ENCODE measurements around the gene EFCAB10. TPM values are rescaled to one million over a fixed set of nuclear protein-coding genes. Genes with fewer than 3 reads are reported as not detected.
A peak's percentile ranks its signal among the peaks of the same experiment; 100 is the strongest.

EFCAB10 gene
- total and polyA plus RNA-seq, 5 donors: not detected

DNA sequence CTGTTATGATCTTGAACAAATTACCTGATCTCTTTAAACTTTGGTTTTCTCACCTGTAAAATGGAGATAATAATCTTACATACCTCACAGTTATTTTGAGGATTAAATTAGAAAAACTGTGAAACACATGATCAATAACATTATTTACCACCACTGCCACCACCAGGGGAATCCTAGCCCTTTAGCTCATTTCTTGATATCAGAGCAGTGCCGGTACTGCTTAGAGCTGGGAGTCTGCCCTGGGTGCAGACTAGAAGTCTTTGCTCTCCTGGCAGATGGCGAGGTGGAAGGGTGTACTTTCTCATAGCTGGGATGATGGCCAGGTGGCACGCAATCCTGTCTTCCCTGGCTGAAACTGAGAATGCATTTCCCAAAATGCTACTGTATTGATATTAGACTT is 12.7 kb upstream of the EFCAB10 start:
- intact Hi-C loops (cut with DNase I): no loop called here
- Histone ChIP-seq H3K27ac (ENCODE audit: low read length) (no peak overlapping the region), H3K27me3 (ENCODE audit: control insufficient read depth, insufficient read depth) (no peaks in the 10 kb centered on the region), H3K4me3 (ENCODE audit: low read length) (no peak overlapping the region), H3K9me3 (ENCODE audit: control insufficient read depth, low read length) (no peaks in the 10 kb centered on the region), H3K4me1 (ENCODE audit: control insufficient read depth, insufficient read depth, low read length) (no peaks in the 10 kb centered on the region)
- whole genome bisulfite sequencing: 43% methylated on average over 3 of the region's 3 CpGs
- DNase-seq (no peak), ATAC-seq (peak in 1 of 2 donors; percentile 34)

GRCh38 chr7:105591522-105591921 is 10.2 kb upstream of the EFCAB10 start:
- Histone ChIP-seq H3K27ac (ENCODE audit: low read length) (no peak overlapping the region), H3K27me3 (ENCODE audit: control insufficient read depth, insufficient read depth) (no peaks in the 10 kb centered on the region), H3K9me3 (ENCODE audit: control insufficient read depth, low read length) (no peaks in the 10 kb centered on the region), H3K4me1 (ENCODE audit: control insufficient read depth, insufficient read depth, low read length) (no peaks in the 10 kb centered on the region), H3K4me3 (ENCODE audit: low read length) (no peak overlapping the region)
- intact Hi-C loops (cut with DNase I): no loop called here
- ATAC-seq (no peak), DNase-seq (no peak)
- WGBS: 66% methylated on average over 2 of the region's 2 CpGs

- no peaks in the 10 kb centered on the region for H3K4me1 ChIP-seq (ENCODE audit: control insufficient read depth, insufficient read depth, low read length)
- whole genome bisulfite sequencing: 91% methylated on average over 5 of the region's 5 CpGs
- H3K9me3 ChIP-seq (ENCODE audit: control insufficient read depth, low read length): no peaks in the 10 kb centered on the region
- ATAC-seq (no peak), DNase-seq (no peak)
- no peak overlapping the region for H3K27ac ChIP-seq (ENCODE audit: low read length)
- H3K4me3 ChIP-seq (ENCODE audit: low read length): no peak overlapping the region
- intact Hi-C loops (cut with DNase I): no loop called here
- no peaks in the 10 kb centered on the region for H3K27me3 ChIP-seq (ENCODE audit: control insufficient read depth, insufficient read depth)
These were observed 9.5 kb upstream of the EFCAB10 start for GRCh38 chr7:105590793-105591192.

DNA sequence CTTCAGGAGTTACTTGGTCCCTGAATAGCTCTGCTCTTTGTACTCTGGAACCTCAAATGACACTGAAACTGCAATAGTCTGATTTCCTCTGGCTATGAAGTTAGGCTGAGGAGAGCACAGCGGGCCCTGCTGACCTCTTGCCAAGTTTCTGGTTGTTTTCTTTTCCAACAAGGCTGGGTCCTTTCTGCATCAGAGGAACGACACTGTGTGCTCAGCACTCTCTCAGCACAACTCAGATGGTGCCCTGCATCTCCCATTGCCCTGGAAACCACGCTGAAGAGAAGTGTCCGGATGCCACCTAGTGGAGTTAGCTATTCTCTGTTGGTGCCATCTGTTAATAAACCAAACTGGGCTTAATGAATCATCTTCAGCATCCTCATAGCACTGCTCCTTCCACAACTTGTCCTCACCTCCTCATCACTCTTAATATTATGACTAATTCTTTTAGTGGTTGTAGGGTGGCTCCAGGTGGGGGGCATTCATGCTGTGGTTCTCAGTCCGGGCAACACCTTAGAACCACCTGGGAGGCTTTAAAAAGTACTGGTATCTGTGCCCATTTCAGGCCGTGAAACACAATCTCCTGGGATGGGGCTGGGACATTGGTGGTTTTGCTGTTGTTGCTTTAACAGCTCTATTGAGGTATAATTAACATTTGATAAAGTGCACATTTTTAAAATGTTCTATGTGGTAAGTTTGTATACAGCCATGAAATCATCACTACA is 8.2 kb upstream of the EFCAB10 start:
- intact Hi-C loops (cut with DNase I): no loop called here
- Histone ChIP-seq H3K4me3 (ENCODE audit: low read length) (no peak overlapping the region), H3K4me1 (ENCODE audit: control insufficient read depth, insufficient read depth, low read length) (no peaks in the 10 kb centered on the region), H3K27me3 (ENCODE audit: control insufficient read depth, insufficient read depth) (no peaks in the 10 kb centered on the region), H3K27ac (ENCODE audit: low read length) (no peak overlapping the region), H3K9me3 (ENCODE audit: control insufficient read depth, low read length) (no peaks in the 10 kb centered on the region)
- ATAC-seq: peak; percentile 87 to 89
- 36% methylated on average over 6 of the region's 6 CpGs for WGBS
- peak; percentile 52 to 68 (median 62) for DNase-seq

GRCh38 chr7:105587909-105588635 is 6.8 kb upstream of the EFCAB10 start:
- 69% methylated on average over 12 of the region's 12 CpGs for WGBS
- ATAC-seq: no peak
- Histone ChIP-seq H3K4me3 (ENCODE audit: low read length) (no peak overlapping the region), H3K9me3 (ENCODE audit: control insufficient read depth, low read length) (no peaks in the 10 kb centered on the region), H3K27me3 (ENCODE audit: control insufficient read depth, insufficient read depth) (no peaks in the 10 kb centered on the region), H3K4me1 (ENCODE audit: control insufficient read depth, insufficient read depth, low read length) (no peaks in the 10 kb centered on the region), H3K27ac (ENCODE audit: low read length) (no peak overlapping the region)
- intact Hi-C loops (cut with DNase I): no loop called here
- DNase-seq: no peak

GRCh38 chr7:105585850-105586500 is 4.7 kb upstream of the EFCAB10 start:
- no peak for DNase-seq
- Histone ChIP-seq H3K27me3 (ENCODE audit: control insufficient read depth, insufficient read depth) (no peaks in the 10 kb centered on the region), H3K27ac (ENCODE audit: low read length) (no peak overlapping the region), H3K4me1 (ENCODE audit: control insufficient read depth, insufficient read depth, low read length) (peaks cover 4% of the 10 kb centered on the region), H3K9me3 (ENCODE audit: control insufficient read depth, low read length) (no peaks in the 10 kb centered on the region), H3K4me3 (ENCODE audit: low read length) (no peak overlapping the region)
- intact Hi-C loops (cut with DNase I): no loop called here
- WGBS: 83% methylated on average over 2 of the region's 2 CpGs
- no peak for ATAC-seq

DNA sequence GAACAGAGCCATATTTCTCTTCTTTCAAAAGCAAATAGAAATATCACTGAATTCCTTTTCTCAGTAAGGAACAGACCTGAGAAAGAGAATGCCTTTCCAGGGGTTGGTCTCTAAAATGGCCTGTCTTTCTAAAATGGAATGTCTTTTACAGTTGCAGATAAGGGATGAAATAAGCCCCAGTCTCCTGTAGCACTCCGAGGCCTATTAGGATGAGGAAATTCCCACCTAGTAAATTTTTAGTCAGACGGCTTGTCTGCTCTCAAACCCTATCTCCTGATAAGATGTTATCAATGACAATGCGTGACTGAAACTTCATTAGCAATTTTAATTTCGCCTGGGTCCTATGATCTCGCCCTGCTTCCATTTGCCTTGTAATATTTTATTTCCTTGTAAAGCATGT is 2.9 kb upstream of the EFCAB10 start:
- no peak for DNase-seq
- Histone ChIP-seq H3K4me3 (ENCODE audit: low read length) (no peak overlapping the region), H3K9me3 (ENCODE audit: control insufficient read depth, low read length) (no peaks in the 10 kb centered on the region), H3K27ac (ENCODE audit: low read length) (no peak overlapping the region), H3K27me3 (ENCODE audit: control insufficient read depth, insufficient read depth) (no peaks in the 10 kb centered on the region), H3K4me1 (ENCODE audit: control insufficient read depth, insufficient read depth, low read length) (peaks cover 4% of the 10 kb centered on the region)
- 79% methylated on average over 5 of the region's 5 CpGs for WGBS
- no peak for ATAC-seq
- intact Hi-C loops (cut with DNase I): no loop called here

GRCh38 chr7:105583061-105583460 is 1.8 kb upstream of the EFCAB10 start:
- ATAC-seq: no peak
- WGBS: 74% methylated on average over 38 of the region's 39 CpGs
- intact Hi-C loops (cut with DNase I): no loop called here
- H3K27ac ChIP-seq (ENCODE audit: low read length): no peak overlapping the region
- no peaks in the 10 kb centered on the region for H3K27me3 ChIP-seq (ENCODE audit: control insufficient read depth, insufficient read depth)
- no peaks in the 10 kb centered on the region for H3K9me3 ChIP-seq (ENCODE audit: control insufficient read depth, low read length)
- no peak for DNase-seq
- H3K4me3 ChIP-seq (ENCODE audit: low read length): no peak overlapping the region
- peaks cover 4% of the 10 kb centered on the region for H3K4me1 ChIP-seq (ENCODE audit: control insufficient read depth, insufficient read depth, low read length)

DNA sequence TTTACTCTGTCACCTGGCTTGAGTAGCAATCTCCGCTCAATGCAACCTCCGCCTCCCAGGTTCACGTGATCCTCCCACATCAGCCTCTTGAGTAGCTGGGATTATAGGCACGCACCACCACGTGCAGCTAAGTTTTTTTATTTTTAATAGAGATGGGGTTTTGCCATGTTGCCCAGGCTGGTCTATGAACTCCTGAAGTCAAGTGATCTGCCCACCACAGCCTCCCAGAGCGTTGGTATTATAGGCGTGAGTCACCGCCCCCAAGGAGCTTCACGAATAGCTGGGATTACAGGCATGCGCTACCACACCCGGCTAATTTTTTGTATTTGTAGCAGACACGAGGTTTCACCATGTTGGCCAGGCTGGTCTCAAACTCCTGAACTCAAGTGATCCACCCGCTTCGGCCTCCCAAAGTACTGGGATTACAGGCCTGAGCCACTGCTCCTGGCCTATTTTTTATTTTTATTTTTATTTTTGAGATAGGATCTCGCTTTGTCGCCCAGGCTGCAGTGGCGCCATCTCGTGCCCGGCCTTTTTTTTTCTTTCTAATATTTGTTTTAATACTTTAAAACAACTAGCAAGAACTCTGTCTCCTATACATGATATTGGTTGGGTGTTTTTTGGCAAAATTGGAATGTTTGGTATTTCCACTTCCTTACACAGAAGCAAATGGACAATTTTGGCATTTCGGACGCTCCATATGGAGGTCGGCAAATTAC is 1.1 kb downstream of the EFCAB10 start:
- H3K27me3 ChIP-seq (ENCODE audit: control insufficient read depth, insufficient read depth): no peaks in the 10 kb centered on the region
- WGBS: 88% methylated on average over 22 of the region's 22 CpGs
- ATAC-seq: no peak
- DNase-seq: no peak
- peaks cover 4% of the 10 kb centered on the region for H3K4me1 ChIP-seq (ENCODE audit: control insufficient read depth, insufficient read depth, low read length)
- no peaks in the 10 kb centered on the region for H3K9me3 ChIP-seq (ENCODE audit: control insufficient read depth, low read length)
- intact Hi-C loops (cut with DNase I): no loop called here
- no peak overlapping the region for H3K27ac ChIP-seq (ENCODE audit: low read length)
- no peak overlapping the region for H3K4me3 ChIP-seq (ENCODE audit: low read length)

DNA sequence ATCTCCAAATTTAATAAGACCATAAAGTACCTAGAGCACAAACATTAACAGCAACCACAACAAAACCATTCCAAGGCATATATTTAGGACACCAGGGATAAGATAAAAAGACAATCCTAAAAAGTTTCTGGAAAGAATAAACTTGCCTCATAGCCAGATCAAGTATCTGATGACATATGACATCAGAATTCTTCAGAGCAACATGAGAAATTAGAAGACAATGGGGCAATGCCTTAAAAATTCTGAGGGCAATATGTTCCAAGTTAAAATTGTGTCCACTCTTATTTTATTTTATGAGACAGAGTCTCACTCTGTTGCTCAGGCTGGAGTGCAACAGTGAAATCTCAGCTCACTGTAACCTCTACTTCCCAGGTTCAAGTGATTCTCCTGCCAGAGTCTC is 2.8 kb downstream of the EFCAB10 start:
- DNase-seq (no peak), ATAC-seq (no peak)
- H3K9me3 ChIP-seq (ENCODE audit: control insufficient read depth, low read length): no peaks in the 10 kb centered on the region
- no peak overlapping the region for H3K4me3 ChIP-seq (ENCODE audit: low read length)
- intact Hi-C loops (cut with DNase I): no loop called here
- H3K27me3 ChIP-seq (ENCODE audit: control insufficient read depth, insufficient read depth): no peaks in the 10 kb centered on the region
- no peak overlapping the region for H3K27ac ChIP-seq (ENCODE audit: low read length)
- H3K4me1 ChIP-seq (ENCODE audit: control insufficient read depth, insufficient read depth, low read length): peaks cover 4% of the 10 kb centered on the region

- Histone ChIP-seq H3K27ac (ENCODE audit: low read length) (no peak overlapping the region), H3K9me3 (ENCODE audit: control insufficient read depth, low read length) (no peaks in the 10 kb centered on the region), H3K4me1 (ENCODE audit: control insufficient read depth, insufficient read depth, low read length) (peaks cover 4% of the 10 kb centered on the region), H3K27me3 (ENCODE audit: control insufficient read depth, insufficient read depth) (no peaks in the 10 kb centered on the region), H3K4me3 (ENCODE audit: low read length) (no peak overlapping the region)
- no peak for DNase-seq
- WGBS: 77% methylated on average over 1 of the region's 1 CpG
- intact Hi-C loops (cut with DNase I): no loop called here
- no peak for ATAC-seq
These were observed 4.0 kb downstream of the EFCAB10 start for GRCh38 chr7:105577251-105577650.

Data from right cardiac atrium (tissue), 5 donors.